Neural crest cell (in vitro differentiated cells): ENCODE results near the gene VPS45. TPM values are rescaled to one million over a fixed set of nuclear protein-coding genes. Genes with fewer than 3 reads are reported as not detected.
"Not testable (repeated sequence)": the region's sequence is repeated elsewhere in the genome, so short reads cannot be mapped to it uniquely, and the experiment has no call there.

ENCODE experiments used
- DNase-seq: peaks from one replicate; pipeline ENCODE4 v3.0.0; 2021; ENCODE audit warnings: low read depth, mixed read lengths, low spot score
- H3K27ac Mint-ChIP-seq: one replicate; pipeline ENCODE4 v1.8.0; 2021; ENCODE audit warnings: mild to moderate bottlenecking, mixed read lengths; ENCODE audit not compliant: unreplicated experiment
- H3K27me3 Mint-ChIP-seq: 2 replicates; pipeline ENCODE4 v1.8.0; 2021; ENCODE audit warnings: low read depth, mild to moderate bottlenecking, mixed read lengths
- H3K36me3 Mint-ChIP-seq: 2 replicates; pipeline ENCODE4 v1.8.0; 2021; ENCODE audit warnings: low read depth, mild to moderate bottlenecking, mixed read lengths
- H3K4me1 Mint-ChIP-seq: 2 replicates; pipeline ENCODE4 v1.8.0; 2021; ENCODE audit warnings: mixed read lengths
- H3K4me3 Mint-ChIP-seq: one replicate; pipeline ENCODE4 v1.8.0; 2021; ENCODE audit warnings: mild to moderate bottlenecking, mixed read lengths
- H3K9me3 Mint-ChIP-seq: 2 replicates; pipeline ENCODE4 v1.8.0; 2021; ENCODE audit warnings: mixed read lengths
- total RNA-seq: library from RNA; stranded (reverse); gene quantifications from 2 replicates; pipeline ENCODE4 v1.2.1, GENCODE V29; 2021
- TF ChIP-seq, protein P1 (sequence below): fragments of 200-600 bp; sonication (generic); conservative IDR thresholded peaks from 2 replicates; pipeline ENCODE4 v1.5.0; 2021; ENCODE audit warnings: antibody characterized with exemption, mild to moderate bottlenecking

Gene VPS45
- total RNA-seq, 1 donor from 2014 or later: 48.8 TPM

DNA sequence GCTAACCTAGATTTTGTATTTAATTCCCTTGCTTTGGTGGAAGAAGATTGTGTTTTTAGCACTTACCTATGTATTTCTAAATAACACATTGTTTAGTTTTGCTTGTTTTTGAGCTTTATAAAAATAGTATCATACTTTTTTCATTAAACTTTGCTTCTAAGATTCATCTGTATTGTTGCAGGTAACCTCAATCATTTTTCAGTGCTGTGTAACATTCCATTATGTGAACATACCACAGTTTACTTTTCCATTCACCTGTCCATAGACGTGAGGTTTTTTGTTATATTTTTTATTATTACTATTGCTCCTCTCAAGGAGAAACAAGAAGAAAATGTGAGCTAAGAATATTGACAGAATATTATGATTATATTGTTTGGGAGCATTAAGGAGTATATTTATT, 67.0 kb downstream of the VPS45 start:
- TF ChIP-seq, protein P1, sequence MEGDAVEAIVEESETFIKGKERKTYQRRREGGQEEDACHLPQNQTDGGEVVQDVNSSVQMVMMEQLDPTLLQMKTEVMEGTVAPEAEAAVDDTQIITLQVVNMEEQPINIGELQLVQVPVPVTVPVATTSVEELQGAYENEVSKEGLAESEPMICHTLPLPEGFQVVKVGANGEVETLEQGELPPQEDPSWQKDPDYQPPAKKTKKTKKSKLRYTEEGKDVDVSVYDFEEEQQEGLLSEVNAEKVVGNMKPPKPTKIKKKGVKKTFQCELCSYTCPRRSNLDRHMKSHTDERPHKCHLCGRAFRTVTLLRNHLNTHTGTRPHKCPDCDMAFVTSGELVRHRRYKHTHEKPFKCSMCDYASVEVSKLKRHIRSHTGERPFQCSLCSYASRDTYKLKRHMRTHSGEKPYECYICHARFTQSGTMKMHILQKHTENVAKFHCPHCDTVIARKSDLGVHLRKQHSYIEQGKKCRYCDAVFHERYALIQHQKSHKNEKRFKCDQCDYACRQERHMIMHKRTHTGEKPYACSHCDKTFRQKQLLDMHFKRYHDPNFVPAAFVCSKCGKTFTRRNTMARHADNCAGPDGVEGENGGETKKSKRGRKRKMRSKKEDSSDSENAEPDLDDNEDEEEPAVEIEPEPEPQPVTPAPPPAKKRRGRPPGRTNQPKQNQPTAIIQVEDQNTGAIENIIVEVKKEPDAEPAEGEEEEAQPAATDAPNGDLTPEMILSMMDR: no peak
- DNase-seq: no peak
- Mint-ChIP-seq H3K36me3 (no peaks in the 10 kb centered on the region), H3K9me3 (no peaks in the 10 kb centered on the region), H3K4me1 (no peaks in the 10 kb centered on the region), H3K27me3 (no peaks in the 10 kb centered on the region), H3K4me3 (no peak overlapping the region), H3K27ac (no peak overlapping the region)

DNA sequence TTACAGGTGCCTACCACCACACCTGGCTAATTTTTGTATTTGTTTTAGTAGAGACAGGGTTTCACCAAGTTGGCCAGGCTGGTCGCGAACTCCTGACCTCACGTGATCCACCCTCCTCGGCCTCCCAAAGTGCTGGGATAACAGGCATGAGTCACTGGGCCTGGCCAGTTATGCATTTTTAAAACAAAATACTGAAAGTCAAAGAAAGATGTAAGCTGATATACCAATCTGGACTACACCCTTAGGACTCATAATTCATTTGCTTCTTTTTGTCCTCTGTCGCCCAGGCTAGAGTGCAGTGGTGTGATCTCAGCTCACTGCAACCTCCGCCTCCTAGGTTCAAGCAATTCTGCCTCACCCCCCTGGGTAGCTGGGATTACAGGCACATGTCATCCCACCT, 67.8 kb downstream of the VPS45 start:
- not testable (repeated sequence) for DNase-seq, H3K9me3 Mint-ChIP-seq, H3K4me1 Mint-ChIP-seq, H3K27ac Mint-ChIP-seq, H3K27me3 Mint-ChIP-seq, H3K36me3 Mint-ChIP-seq, H3K4me3 Mint-ChIP-seq

DNA sequence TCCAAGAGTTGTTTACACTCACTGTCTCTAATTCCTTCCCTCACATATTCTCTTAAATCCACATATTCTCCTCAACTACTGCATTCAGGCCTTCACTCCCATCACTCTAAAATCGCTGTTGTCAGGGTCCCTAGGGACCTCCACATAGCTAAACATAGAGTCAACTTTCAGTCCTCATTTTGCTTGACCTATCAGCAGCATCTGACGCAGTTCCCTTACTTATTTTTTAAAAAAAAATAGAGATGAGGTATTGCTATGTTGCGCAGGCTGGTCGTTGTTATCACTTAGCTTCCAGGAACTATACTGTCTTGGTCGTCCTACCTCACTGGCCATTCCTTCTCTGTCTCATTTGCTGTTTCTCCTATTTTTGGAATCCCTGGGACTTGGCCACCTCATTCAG, 70.5 kb downstream of the VPS45 start:
- TF ChIP-seq, protein P1: no peak
- no peaks in the 10 kb centered on the region for H3K27me3 Mint-ChIP-seq
- no peaks in the 10 kb centered on the region for H3K4me1 Mint-ChIP-seq
- DNase-seq: no peak
- H3K4me3 Mint-ChIP-seq: no peak overlapping the region
- H3K9me3 Mint-ChIP-seq: no peaks in the 10 kb centered on the region
- H3K27ac Mint-ChIP-seq: no peak overlapping the region
- no peaks in the 10 kb centered on the region for H3K36me3 Mint-ChIP-seq

DNA sequence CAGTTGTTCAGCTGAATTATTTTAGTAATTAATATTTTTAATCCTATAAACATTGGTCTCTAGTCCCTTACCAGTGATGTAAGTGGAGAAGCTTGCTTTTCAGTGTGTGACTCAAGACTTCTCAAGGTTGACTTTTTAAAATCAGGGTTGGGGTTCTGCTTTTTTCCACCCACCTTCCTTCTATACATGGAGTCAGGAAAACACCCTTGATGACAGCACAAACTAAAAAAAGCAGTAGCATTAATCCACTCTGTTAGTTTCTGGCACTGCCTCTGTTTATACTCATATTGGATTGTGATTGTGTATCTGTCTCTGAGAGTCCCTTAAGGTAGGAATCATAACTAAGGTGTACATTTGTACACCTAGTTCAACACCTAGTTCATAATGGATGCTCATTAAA, 73.9 kb downstream of the VPS45 start:
- peaks cover under 1% of the 10 kb centered on the region for H3K4me1 Mint-ChIP-seq
- no peak overlapping the region for H3K27ac Mint-ChIP-seq
- DNase-seq: no peak
- H3K36me3 Mint-ChIP-seq: peaks cover 3% of the 10 kb centered on the region
- no peak overlapping the region for H3K4me3 Mint-ChIP-seq
- TF ChIP-seq, protein P1: no peak
- H3K9me3 Mint-ChIP-seq: no peaks in the 10 kb centered on the region
- H3K27me3 Mint-ChIP-seq: no peaks in the 10 kb centered on the region

DNA sequence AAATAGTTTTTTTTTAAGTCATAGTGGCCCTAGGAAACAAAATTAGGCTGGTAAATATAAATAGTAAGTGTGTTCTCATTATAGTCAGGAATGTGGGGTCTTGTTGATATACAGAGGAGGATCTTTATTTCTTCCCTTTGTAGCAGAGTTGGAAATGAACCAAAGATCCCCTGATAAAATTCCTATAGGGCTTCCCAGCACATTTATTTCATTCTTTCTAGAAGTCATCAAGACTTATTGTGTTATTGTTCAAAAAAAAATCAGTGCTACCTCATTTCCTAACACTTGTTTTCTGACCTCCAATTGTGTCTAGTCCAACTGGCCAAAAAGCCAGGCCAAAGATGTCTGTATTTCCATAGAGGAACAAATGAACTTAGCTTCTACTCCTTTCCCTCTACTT, 74.5 kb downstream of the VPS45 start:
- peaks cover 7% of the 10 kb centered on the region for H3K4me1 Mint-ChIP-seq
- TF ChIP-seq, protein P1: no peak
- no peak for DNase-seq
- no peaks in the 10 kb centered on the region for H3K27me3 Mint-ChIP-seq
- H3K27ac Mint-ChIP-seq: no peak overlapping the region
- peaks cover 3% of the 10 kb centered on the region for H3K36me3 Mint-ChIP-seq
- no peak overlapping the region for H3K4me3 Mint-ChIP-seq
- no peaks in the 10 kb centered on the region for H3K9me3 Mint-ChIP-seq

DNA sequence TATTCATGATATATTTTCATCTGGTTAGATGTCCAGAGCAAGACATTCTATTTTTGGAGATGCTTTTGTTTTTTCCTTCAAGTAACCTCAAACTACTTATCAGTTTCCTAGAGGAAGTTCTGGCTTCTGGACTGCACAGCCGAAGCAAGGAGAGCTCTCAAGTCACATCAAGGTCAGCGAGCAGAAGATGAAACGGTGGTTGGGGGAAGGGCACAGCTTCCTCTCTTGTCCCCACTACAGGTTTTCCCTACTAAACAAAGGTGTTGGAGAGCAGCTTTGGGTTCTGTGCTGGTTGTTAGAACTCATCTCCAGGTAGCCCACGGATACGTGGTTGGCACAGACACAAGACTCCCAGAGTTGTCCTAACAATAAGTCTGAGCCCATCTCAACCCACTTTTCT, 77.0 kb downstream of the VPS45 start:
- TF ChIP-seq, protein P1: no peak
- Mint-ChIP-seq H3K9me3 (no peaks in the 10 kb centered on the region), H3K36me3 (peaks cover 3% of the 10 kb centered on the region), H3K4me3 (peak overlapping the region; percentile 34), H3K27ac (no peak overlapping the region), H3K4me1 (peaks cover 26% of the 10 kb centered on the region), H3K27me3 (no peaks in the 10 kb centered on the region)
- no peak for DNase-seq

DNA sequence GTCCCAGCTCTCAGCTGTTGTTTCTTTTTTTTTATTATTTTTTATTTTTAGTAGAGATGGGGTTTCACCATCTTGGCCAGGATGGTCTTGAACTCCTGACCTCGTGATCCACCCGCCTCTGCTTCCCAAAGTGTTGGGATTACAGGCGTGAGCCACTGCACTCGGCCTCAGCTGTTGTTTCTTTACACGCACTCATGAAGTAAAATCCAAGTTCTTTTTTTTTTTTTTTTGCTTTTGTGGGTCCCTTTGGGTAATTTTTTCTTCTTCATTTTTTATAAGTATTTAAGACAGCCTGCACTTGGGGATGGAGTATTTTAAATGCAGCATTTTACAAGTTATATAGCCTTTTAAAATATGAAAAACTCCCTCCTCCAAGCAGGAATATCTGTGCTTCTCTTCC, 78.4 kb downstream of the VPS45 start:
- H3K4me1 Mint-ChIP-seq: peaks cover 27% of the 10 kb centered on the region
- H3K36me3 Mint-ChIP-seq, DNase-seq, H3K9me3 Mint-ChIP-seq, H3K27me3 Mint-ChIP-seq, H3K4me3 Mint-ChIP-seq, H3K27ac Mint-ChIP-seq: not testable (repeated sequence)
